COLO668 (cell line): ENCODE measurements around the gene EFCAB6.

ENCODE experiments used
- DNase-seq: peaks from one replicate; lab custom pipeline; 2025; ENCODE audit not compliant: unreplicated experiment; lab: John Stamatoyannopoulos, UW

Gene EFCAB6

GRCh38 chr22:43510281-43511070 lies 301.6 kb downstream of the EFCAB6 start:
- no peak for DNase-seq

- DNase-seq: no peak
Observed at GRCh38 chr22:43509337-43509736, 302.8 kb downstream of the EFCAB6 start.

GRCh38 chr22:43508489-43508888 lies 303.6 kb downstream of the EFCAB6 start:
- DNase-seq: no peak

GRCh38 chr22:43507235-43507634 lies 304.9 kb downstream of the EFCAB6 start:
- DNase-seq: no peak

GRCh38 chr22:43506487-43506886 lies 305.6 kb downstream of the EFCAB6 start:
- DNase-seq: no peak

- DNase-seq: no peak
Observed at GRCh38 chr22:43505896-43506295, 306.2 kb downstream of the EFCAB6 start.

- no peak for DNase-seq
Observed at GRCh38 chr22:43505423-43505822, 306.7 kb downstream of the EFCAB6 start.

- no peak for DNase-seq
Observed at GRCh38 chr22:43504666-43505261, 307.3 kb downstream of the EFCAB6 start.

- no peak for DNase-seq
Observed at GRCh38 chr22:43504068-43504467, 308.0 kb downstream of the EFCAB6 start.

GRCh38 chr22:43502306-43502874 lies 309.7 kb downstream of the EFCAB6 start:
- DNase-seq: no peak

- no peak for DNase-seq
Observed at GRCh38 chr22:43501878-43502277, 310.2 kb downstream of the EFCAB6 start.

GRCh38 chr22:43500792-43501785 lies 311.0 kb downstream of the EFCAB6 start:
- no peak for DNase-seq

- DNase-seq: no peak
Observed at GRCh38 chr22:43498856-43499253, 313.2 kb downstream of the EFCAB6 start.

- DNase-seq: no peak
Observed at GRCh38 chr22:43497956-43498855, 313.9 kb downstream of the EFCAB6 start.

- no peak for DNase-seq
Observed at GRCh38 chr22:43493297-43493696, 318.8 kb downstream of the EFCAB6 start.

- DNase-seq: no peak
Observed at GRCh38 chr22:43491737-43492136, 320.4 kb downstream of the EFCAB6 start.

- no peak for DNase-seq
Observed at GRCh38 chr22:43491177-43491576, 320.9 kb downstream of the EFCAB6 start.

- no peak for DNase-seq
Observed at GRCh38 chr22:43490311-43490710, 321.8 kb downstream of the EFCAB6 start.

GRCh38 chr22:43488937-43489336 lies 323.2 kb downstream of the EFCAB6 start:
- no peak for DNase-seq
